Esophagus squamous epithelium (tissue), 4 donors: ENCODE measurements around the gene AGTRAP.

ENCODE experiments used
- POLR2A ChIP-seq, 4 donors: fragments of 450-650 bp; IDR thresholded peaks; one replicate each; pipeline ENCODE4 v1.6.1; 2017; ENCODE audit warnings: antibody characterized with exemption in 4 of 4, mild to moderate bottlenecking in 4 of 4, moderate library complexity in 3 of 4
- TF ChIP-seq, protein P1 (sequence below), 6 experiments: fragments of 450-650 bp in 4 of 6; fragments of 200-600 bp in 2 of 6; sonication (generic) in 2 of 6; IDR thresholded peaks; one replicate each; pipeline ENCODE4 v1.5.1; 2016 to 2019; ENCODE audit warnings: antibody characterized with exemption in 6 of 6, mild to moderate bottlenecking in 4 of 6, moderate library complexity in 4 of 6

DNA sequence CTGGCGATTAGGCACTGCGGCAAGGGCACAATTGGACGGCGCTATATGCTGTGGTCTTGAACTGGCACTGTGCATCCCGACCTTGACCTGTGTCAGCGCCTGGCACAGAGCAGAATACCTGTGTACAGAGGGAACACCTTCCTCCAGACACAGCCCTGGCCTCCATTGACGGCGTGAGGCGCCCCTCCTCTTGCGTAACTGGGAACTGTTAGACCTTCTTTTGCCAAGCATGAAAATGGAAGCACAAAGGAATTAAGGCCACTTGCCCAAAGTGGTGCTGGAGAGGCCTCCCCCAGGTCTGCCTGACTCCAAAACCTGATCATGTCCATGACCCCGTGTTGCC is 6.8 kb upstream of the AGTRAP start:
- TF ChIP-seq, protein P1, sequence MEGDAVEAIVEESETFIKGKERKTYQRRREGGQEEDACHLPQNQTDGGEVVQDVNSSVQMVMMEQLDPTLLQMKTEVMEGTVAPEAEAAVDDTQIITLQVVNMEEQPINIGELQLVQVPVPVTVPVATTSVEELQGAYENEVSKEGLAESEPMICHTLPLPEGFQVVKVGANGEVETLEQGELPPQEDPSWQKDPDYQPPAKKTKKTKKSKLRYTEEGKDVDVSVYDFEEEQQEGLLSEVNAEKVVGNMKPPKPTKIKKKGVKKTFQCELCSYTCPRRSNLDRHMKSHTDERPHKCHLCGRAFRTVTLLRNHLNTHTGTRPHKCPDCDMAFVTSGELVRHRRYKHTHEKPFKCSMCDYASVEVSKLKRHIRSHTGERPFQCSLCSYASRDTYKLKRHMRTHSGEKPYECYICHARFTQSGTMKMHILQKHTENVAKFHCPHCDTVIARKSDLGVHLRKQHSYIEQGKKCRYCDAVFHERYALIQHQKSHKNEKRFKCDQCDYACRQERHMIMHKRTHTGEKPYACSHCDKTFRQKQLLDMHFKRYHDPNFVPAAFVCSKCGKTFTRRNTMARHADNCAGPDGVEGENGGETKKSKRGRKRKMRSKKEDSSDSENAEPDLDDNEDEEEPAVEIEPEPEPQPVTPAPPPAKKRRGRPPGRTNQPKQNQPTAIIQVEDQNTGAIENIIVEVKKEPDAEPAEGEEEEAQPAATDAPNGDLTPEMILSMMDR (IDR thresholded peaks at IDR 0.05): no peak
- TF ChIP-seq POLR2A (IDR thresholded peaks at IDR 0.05): no peak
